Activated CD8-positive, alpha-beta memory T cell treated with anti-CD3 and anti-CD28 coated beads, Interleukin-2, amount 50 U/mL, for 4 hours (primary cell): Measurements from ENCODE around the gene GCSH.

Experiments used
- DNase-seq: peaks from one replicate; pipeline ENCODE4 v3.0.0-alpha.2; 2020

Gene GCSH

GRCh38 chr16:81040131-81040530, 56.1 kb downstream of the GCSH start:
- DNase-seq: no peak

DNA sequence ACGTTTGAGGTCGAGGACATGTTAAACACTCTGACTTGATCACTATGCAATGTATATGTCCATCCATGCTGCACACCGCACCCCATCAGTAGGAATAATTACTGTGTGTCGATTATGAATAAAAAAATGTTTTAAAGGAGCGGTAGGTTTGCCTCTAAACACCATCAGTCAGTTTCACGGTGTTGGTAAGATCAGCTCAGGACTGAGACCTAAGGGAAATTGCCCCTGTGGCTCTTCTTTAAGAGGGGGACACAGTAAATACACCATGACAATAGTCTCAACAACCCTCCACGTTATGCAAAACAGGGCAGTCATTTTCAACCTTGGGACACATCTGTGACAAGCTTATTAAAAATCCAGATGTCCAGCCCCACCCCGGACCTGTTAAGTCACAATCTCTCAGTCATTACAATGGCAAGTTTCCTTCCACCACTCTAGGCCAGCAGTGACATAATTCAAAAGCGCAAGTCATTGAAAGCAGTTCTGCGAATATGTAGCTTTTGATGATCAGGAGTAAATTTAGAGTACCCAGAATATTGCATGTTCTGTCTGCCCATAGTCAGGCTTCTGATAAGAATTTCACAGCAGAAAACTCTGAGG, 59.3 kb downstream of the GCSH start:
- DNase-seq: no peak

- DNase-seq: peak; percentile 42
These were observed 60.0 kb downstream of the GCSH start for GRCh38 chr16:81035975-81036750.

DNA sequence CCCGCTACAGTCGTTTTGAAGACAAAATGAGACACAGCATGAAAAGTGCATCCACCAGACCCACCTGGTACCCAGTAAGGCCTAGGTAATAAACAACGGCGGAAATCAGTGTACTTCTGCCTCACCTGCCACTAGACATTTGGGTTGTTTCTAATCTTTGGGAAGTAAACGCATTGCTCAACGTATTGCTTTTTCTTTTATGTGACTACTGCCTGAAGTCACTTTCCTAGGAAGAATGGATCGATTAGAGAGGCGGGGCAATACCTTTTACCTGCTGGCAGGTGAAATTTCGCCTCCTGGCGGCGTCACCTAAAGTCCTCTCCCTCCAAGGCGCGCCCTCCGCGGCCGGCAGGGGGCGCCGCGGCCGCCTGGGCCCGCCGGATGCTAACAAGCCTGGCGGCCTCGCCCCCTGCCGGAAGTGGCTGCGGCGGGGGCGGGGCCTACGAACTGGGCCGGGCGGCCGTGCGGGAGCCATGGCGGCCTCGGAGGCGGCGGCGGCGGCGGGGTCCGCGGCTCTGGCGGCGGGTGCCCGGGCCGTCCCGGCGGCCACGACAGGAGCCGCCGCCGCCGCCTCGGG, 60.7 kb downstream of the GCSH start, which contains the start of gene ATMIN:
ATMIN (plus strand) TSS at position 445 of the 577 bp plus-strand sequence; CDS start at position 474, 29 bp downstream.
- peak; percentile 90 for DNase-seq
